Panc1 (cell line): Measurements from ENCODE around the gene PSMD13. TPM values are rescaled to one million over a fixed set of nuclear protein-coding genes. Genes with fewer than 3 reads are reported as not detected.

ENCODE experiments used
- ATAC-seq: fragments of 200-7000 bp; cut with Tn5 transposase; 2 replicates; pipeline ENCODE4 v1.9.1; 2020; ENCODE audit warnings: mild to moderate bottlenecking, moderate library complexity
- BruUV-seq: library from RNA; stranded (reverse); fragments of 400-500 nt; replicated peaks from 2 replicates; lab custom pipeline; 2021; lab: Mats Ljungman, UMichigan
- CTCF ChIA-PET: fragments of 300-600 bp; sonication (Branson Sonifier 250); formaldehyde crosslinking; loops from one replicate; lab custom pipeline; 2022; ENCODE audit warnings: antibody characterized with exemption; lab: Charles Lee
- POLR2A ChIA-PET: fragments of 300-600 bp; sonication (Branson Sonifier 250); formaldehyde crosslinking; loops from one replicate; lab custom pipeline; 2022; ENCODE audit warnings: antibody characterized with exemption; lab: Charles Lee
- DNase-seq: peaks from one replicate; pipeline ENCODE4 v3.0.0-alpha.2; 2010; ENCODE audit warnings: low read depth, low spot score
- H3K27ac ChIP-seq: 2 replicates; pipeline ENCODE4 v1.5.1; 2011; ENCODE audit warnings: mild to moderate bottlenecking, low read length, inconsistent platforms
- H3K27me3 ChIP-seq: fragments of 200-500 bp; sonication (Bioruptor generic); 2 replicates; pipeline ENCODE4 v1.6.0; 2014; ENCODE audit warnings: low read length, inconsistent platforms; ENCODE audit not compliant: control insufficient read depth, insufficient read depth
- H3K36me3 ChIP-seq: fragments of 200-500 bp; sonication (Bioruptor generic); 2 replicates; pipeline ENCODE4 v1.5.1; 2014; ENCODE audit warnings: inconsistent platforms, mild to moderate bottlenecking, low read length, moderate library complexity; ENCODE audit not compliant: control insufficient read depth, insufficient read depth
- H3K4me1 ChIP-seq: 2 replicates; pipeline ENCODE4 v1.5.1; 2011; ENCODE audit warnings: inconsistent platforms, mild to moderate bottlenecking, low read length, moderate library complexity; ENCODE audit not compliant: control insufficient read depth, insufficient read depth
- H3K4me3 ChIP-seq, 2 experiments: 2 replicates each; pipeline ENCODE4 v1.5.1; 2011 to 2012; ENCODE audit warnings: low read depth in 2 of 2, low read length in 2 of 2, mild to moderate bottlenecking in 2 of 2, inconsistent platforms in 1 of 2, moderate library complexity in 1 of 2
- H3K9me3 ChIP-seq: fragments of 200-500 bp; sonication (Bioruptor generic); 2 replicates; pipeline ENCODE4 v1.5.1; 2014; ENCODE audit warnings: low read depth, mild to moderate bottlenecking, inconsistent platforms, low read length, moderate library complexity; ENCODE audit not compliant: control insufficient read depth, insufficient read depth
- CTCF ChIP-seq: fragments of 450-650 bp; IDR thresholded peaks from 2 replicates; pipeline ENCODE4 v1.5.1; 2017; ENCODE audit warnings: mild to moderate bottlenecking
- POLR2AphosphoS5 ChIP-seq: IDR thresholded peaks from 2 replicates; pipeline ENCODE4 v1.6.1; 2012; ENCODE audit warnings: mild to moderate bottlenecking, low read depth, low read length, moderate library complexity
- REST ChIP-seq, 2 experiments: IDR thresholded peaks; 2 replicates each; pipeline ENCODE4 v1.6.1; 2011 to 2012; ENCODE audit warnings: low read depth in 2 of 2, control low read depth in 1 of 2, low read length in 1 of 2, mild to moderate bottlenecking in 1 of 2, moderate library complexity in 1 of 2; ENCODE audit not compliant: insufficient read depth in 1 of 2
- SIN3A ChIP-seq: IDR thresholded peaks from 2 replicates; pipeline ENCODE4 v1.6.1; 2012; ENCODE audit warnings: low read depth, mild to moderate bottlenecking, low read length, moderate library complexity, borderline replicate concordance; ENCODE audit not compliant: insufficient read depth
- TCF7L2 ChIP-seq: IDR thresholded peaks from 2 replicates; pipeline ENCODE4 v1.6.1; 2011; ENCODE audit warnings: mild to moderate bottlenecking, low read depth, low read length, inconsistent platforms
- in situ Hi-C: cut with HindIII; loops from 2 replicates; pipeline ENCODE4 v1.10.0; 2016; ENCODE audit warnings: low sequenced_read_pairs, low pct_unique_long_range_greater_than_20kb
- intact Hi-C: fragments of 100-400 bp; cut with micrococcal nuclease; formaldehyde crosslinking; loops from one replicate; pipeline ENCODE4 v1.10.0; 2022; ENCODE audit not compliant: unreplicated experiment
- total RNA-seq: library from RNA; stranded (reverse); gene quantifications from one replicate; pipeline ENCODE4 v1.2.1, GENCODE V29; 2021; ENCODE audit not compliant: unreplicated experiment

The PSMD13 gene
- total RNA-seq, 1 experiment from 2014 or later: 271 TPM

GRCh38 chr11:240315-240714, 3.5 kb downstream of the PSMD13 start:
- no peak overlapping the region for H3K27ac ChIP-seq
- intact Hi-C loops (no loop called here), in situ Hi-C loops (no loop called here)
- CTCF ChIA-PET: no interaction called here
- ATAC-seq: no peak
- H3K9me3 ChIP-seq: no peaks in the 10 kb centered on the region
- peaks cover 23% of the 10 kb centered on the region for H3K4me1 ChIP-seq
- POLR2A ChIA-PET: no interaction called here
- H3K36me3 ChIP-seq: peaks cover 42% of the 10 kb centered on the region
- H3K4me3 ChIP-seq: no peak overlapping the region
- BruUV-seq: no TSS peak
- DNase-seq: no peak
- TF ChIP-seq CTCF (no peak), TCF7L2 (no peak), SIN3A (no peak), REST (IDR thresholded peaks at IDR 0.05; ENCODE audit: insufficient read depth in 1 of 2, low read depth in 2 of 2, low read length in 1 of 2) (no peak), POLR2AphosphoS5 (no peak)
- H3K27me3 ChIP-seq: no peaks in the 10 kb centered on the region

- CTCF ChIA-PET: interaction anchor here (1.2 kb wide), 1 partner anchor 10 kb away, joined by 6 read pairs; no protein-coding TSS in a partner anchor
- ATAC-seq: no peak
Measured at GRCh38 chr11:241634-242033, 4.9 kb downstream of the PSMD13 start.

More at GRCh38 chr11:241634-242033, 4.9 kb downstream of the PSMD13 start:
- TF ChIP-seq TCF7L2 (no peak), CTCF (no peak), POLR2AphosphoS5 (no peak)
- H3K9me3 ChIP-seq: no peaks in the 10 kb centered on the region
- H3K27me3 ChIP-seq: no peaks in the 10 kb centered on the region
- intact Hi-C loops (no loop called here), in situ Hi-C loops (no loop called here)
- no TSS peak for BruUV-seq
- no peak for DNase-seq
- H3K36me3 ChIP-seq: peaks cover 48% of the 10 kb centered on the region
- peaks cover 19% of the 10 kb centered on the region for H3K4me1 ChIP-seq
- H3K4me3 ChIP-seq: no peak overlapping the region
- H3K27ac ChIP-seq: no peak overlapping the region
- POLR2A ChIA-PET: interaction anchor here (1.3 kb wide), 1 partner anchor 9 kb away, joined by 3 read pairs; no protein-coding TSS in a partner anchor
